Measurements from ENCODE around the gene NKAIN2. TPM values are rescaled to one million over a fixed set of nuclear protein-coding genes. Genes with fewer than 3 reads are reported as not detected.

The NKAIN2 gene
- total RNA-seq, 1 donor from 2014 or later: not detected

DNA sequence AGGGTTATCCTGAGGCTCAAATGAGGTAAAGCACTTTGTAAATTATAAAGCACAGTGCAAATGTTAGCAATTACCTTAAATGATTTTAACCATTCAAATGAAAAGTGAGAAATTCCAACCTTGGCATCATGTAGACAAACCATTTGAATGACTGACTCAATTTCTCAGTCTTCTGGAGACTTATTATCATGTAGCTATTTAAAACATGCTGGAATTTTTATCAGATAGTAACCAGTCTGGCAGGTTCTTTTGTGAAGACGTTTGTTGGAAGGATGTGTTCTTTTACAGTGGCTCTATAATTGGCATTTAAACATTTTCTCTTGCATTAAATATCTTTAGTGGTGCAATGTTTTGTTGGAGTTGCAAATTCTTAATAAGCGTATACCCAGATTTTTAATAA lies 386.6 kb downstream of the NKAIN2 start:
- DNase-seq (ENCODE audit: low read depth): no peak
- Histone ChIP-seq H3K36me3 (ENCODE audit: control insufficient read depth, insufficient read depth, low read length) (no peaks in the 10 kb centered on the region), H3K27me3 (ENCODE audit: control insufficient read depth, insufficient read depth, low read length) (no peaks in the 10 kb centered on the region), H3K4me3 (ENCODE audit: low read depth, low read length) (no peak overlapping the region)
- TF ChIP-seq, protein P1, sequence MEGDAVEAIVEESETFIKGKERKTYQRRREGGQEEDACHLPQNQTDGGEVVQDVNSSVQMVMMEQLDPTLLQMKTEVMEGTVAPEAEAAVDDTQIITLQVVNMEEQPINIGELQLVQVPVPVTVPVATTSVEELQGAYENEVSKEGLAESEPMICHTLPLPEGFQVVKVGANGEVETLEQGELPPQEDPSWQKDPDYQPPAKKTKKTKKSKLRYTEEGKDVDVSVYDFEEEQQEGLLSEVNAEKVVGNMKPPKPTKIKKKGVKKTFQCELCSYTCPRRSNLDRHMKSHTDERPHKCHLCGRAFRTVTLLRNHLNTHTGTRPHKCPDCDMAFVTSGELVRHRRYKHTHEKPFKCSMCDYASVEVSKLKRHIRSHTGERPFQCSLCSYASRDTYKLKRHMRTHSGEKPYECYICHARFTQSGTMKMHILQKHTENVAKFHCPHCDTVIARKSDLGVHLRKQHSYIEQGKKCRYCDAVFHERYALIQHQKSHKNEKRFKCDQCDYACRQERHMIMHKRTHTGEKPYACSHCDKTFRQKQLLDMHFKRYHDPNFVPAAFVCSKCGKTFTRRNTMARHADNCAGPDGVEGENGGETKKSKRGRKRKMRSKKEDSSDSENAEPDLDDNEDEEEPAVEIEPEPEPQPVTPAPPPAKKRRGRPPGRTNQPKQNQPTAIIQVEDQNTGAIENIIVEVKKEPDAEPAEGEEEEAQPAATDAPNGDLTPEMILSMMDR (IDR thresholded peaks at IDR 0.05; ENCODE audit: insufficient read depth, low read length, poor library complexity, severe bottlenecking): no peak

DNA sequence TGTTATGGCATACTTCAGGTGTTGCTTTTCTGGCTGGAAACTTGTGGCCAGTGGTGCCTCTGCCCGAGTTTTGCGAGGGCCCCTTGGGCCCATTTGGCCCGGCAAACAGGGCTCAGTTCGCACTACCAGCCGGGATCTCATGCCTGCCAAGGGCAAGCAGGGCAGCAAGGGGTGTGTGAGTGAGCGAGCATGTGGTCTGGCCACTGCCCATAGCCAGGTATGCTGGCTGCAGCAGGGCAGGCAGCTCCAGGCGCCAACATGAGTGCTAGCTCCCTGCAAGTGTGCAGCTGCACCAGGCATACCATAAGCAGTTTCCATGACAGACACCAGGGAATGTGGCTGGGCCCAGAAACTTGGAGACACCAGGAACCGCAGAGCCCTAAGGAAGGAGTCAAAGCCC lies 389.5 kb downstream of the NKAIN2 start:
- no peak overlapping the region for H3K4me3 ChIP-seq (ENCODE audit: low read depth, low read length)
- DNase-seq (ENCODE audit: low read depth): no peak
- H3K27me3 ChIP-seq (ENCODE audit: control insufficient read depth, insufficient read depth, low read length): no peaks in the 10 kb centered on the region
- TF ChIP-seq, protein P1 (IDR thresholded peaks at IDR 0.05; ENCODE audit: insufficient read depth, low read length, poor library complexity, severe bottlenecking): no peak
- no peaks in the 10 kb centered on the region for H3K36me3 ChIP-seq (ENCODE audit: control insufficient read depth, insufficient read depth, low read length)

DNA sequence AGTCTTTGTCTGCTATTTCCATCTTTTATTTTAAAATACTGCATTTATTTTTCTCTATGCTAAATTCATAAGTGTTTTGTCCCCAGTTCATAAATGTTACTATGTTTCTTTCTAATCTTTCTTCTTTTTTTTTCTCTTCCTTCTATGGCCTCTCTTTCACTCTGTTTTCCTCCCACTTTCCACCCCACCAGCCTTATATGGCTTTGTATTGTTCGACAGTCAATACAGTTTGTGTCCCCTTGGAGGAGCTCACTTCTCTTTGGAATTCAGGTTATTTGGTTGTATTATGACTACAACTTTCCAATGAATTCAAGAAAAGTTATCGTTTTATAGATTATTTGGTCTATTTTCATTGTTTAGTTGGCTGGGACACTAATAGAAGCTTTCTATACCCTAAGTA lies 393.5 kb downstream of the NKAIN2 start:
- no peak for DNase-seq (ENCODE audit: low read depth)
- TF ChIP-seq, protein P1 (IDR thresholded peaks at IDR 0.05; ENCODE audit: insufficient read depth, low read length, poor library complexity, severe bottlenecking): no peak

DNA sequence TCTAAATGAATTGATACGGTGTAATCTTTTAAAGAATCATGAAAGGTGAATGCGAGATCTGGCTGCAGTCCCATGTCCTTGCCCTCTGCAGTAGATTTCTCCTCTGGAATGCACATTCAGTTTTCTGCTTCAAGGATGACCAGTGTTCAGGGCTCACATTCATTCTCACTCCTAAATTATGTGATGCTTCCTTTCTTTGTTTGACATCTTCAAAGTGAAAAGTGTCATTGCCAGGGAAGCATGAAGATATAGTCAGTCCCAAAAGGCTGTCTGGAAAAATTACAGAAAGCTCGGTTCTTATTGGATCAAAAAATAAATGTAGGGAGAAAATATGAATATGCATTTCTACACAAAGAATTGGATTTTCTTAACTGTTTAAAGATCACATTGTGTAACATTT lies 395.6 kb downstream of the NKAIN2 start:
- Histone ChIP-seq H3K4me3 (ENCODE audit: low read depth, low read length) (no peak overlapping the region), H3K27me3 (ENCODE audit: control insufficient read depth, insufficient read depth, low read length) (no peaks in the 10 kb centered on the region), H3K36me3 (ENCODE audit: control insufficient read depth, insufficient read depth, low read length) (no peaks in the 10 kb centered on the region)
- TF ChIP-seq, protein P1 (IDR thresholded peaks at IDR 0.05; ENCODE audit: insufficient read depth, low read length, poor library complexity, severe bottlenecking): no peak
- no peak for DNase-seq (ENCODE audit: low read depth)

More for the DNA sequence above, 393.5 kb downstream of the NKAIN2 start:
- Histone ChIP-seq H3K4me3 (ENCODE audit: low read depth, low read length) (no peak overlapping the region), H3K36me3 (ENCODE audit: control insufficient read depth, insufficient read depth, low read length) (no peaks in the 10 kb centered on the region), H3K27me3 (ENCODE audit: control insufficient read depth, insufficient read depth, low read length) (no peaks in the 10 kb centered on the region)

DNA sequence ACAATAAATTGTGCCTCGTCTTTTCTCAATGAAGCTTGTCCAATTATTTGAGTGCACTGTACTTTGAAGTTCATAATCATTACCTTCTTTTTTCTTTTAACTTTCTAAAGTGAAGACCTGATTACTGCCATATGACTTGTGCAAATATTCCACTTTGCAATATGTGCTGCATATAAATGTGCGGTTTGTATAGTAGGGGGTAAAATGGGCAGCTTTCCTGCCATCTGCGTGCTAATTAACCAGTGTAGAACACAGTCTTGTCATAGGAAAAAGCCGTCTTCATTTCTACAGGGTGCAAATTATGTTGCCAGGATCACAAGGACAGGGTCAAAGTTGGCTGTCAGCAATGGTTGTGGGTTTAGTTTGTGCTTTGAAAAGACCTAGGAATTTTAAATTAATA lies 397.0 kb downstream of the NKAIN2 start:
- TF ChIP-seq, protein P1 (IDR thresholded peaks at IDR 0.05; ENCODE audit: insufficient read depth, low read length, poor library complexity, severe bottlenecking): no peak
- H3K27me3 ChIP-seq (ENCODE audit: control insufficient read depth, insufficient read depth, low read length): no peaks in the 10 kb centered on the region
- no peaks in the 10 kb centered on the region for H3K36me3 ChIP-seq (ENCODE audit: control insufficient read depth, insufficient read depth, low read length)

DNA sequence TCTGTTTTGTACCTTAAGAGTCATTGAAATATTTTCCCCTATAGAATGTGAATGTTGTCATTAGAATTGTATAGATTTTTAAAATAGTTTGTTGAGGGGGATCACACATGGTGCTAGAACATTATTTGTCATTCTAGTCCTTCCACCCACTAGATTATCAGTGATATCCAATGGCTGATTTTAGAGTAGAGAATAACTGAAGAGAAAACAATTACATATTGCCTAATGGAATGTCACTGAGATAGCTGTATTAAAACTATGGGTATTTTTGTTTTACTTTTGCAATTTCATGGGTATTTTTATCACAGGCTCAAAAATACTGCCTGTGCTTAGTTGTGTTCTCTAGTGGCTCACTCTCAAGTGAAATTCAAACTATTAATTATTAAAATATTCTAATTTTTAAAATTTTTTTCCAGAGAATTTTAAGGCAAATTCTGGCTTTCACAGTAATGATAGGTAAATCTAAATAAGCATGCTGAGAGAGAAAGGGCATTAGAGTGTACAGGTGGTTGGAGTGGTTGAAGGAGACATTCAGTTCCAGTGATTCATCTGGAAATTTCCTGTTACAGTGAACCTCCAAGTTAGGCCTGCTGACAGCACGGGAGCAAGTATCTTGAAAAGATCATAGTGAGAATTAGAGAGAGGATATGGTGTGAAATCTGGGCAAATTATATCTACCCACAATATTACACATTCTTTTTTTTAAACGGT lies 399.6 kb downstream of the NKAIN2 start:
- Histone ChIP-seq H3K27me3 (ENCODE audit: control insufficient read depth, insufficient read depth, low read length) (no peaks in the 10 kb centered on the region), H3K4me3 (ENCODE audit: low read depth, low read length) (no peak overlapping the region), H3K36me3 (ENCODE audit: control insufficient read depth, insufficient read depth, low read length) (no peaks in the 10 kb centered on the region)
- DNase-seq (ENCODE audit: low read depth): peak; percentile 41
- TF ChIP-seq, protein P1 (IDR thresholded peaks at IDR 0.05; ENCODE audit: insufficient read depth, low read length, poor library complexity, severe bottlenecking): no peak

More for the DNA sequence above, 397.0 kb downstream of the NKAIN2 start:
- DNase-seq (ENCODE audit: low read depth): no peak
- no peak overlapping the region for H3K4me3 ChIP-seq (ENCODE audit: low read depth, low read length)

Measured in kidney epithelial cell (primary cell).